ENCODE data around the gene POFUT1.

Gene POFUT1

DNA sequence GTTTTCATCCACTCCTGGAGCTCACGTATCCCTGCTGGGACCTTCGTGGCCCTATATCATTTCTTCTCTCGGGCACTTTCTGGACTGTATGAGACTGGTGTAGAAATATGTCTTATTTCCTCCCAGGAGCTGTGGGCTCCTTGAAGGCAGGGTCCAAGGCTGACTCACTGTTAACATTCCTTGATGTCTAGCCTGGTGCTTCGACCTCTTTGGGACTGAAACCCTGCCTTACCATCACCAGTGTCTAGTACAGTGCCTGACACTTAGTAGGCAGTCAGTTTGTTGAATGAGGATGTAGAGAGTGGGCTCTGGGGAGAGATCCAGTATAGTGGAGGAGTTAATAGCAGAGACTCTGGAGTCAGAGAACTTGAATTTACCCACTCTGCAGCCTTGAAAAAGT lies 23.6 kb downstream of the POFUT1 start:
- TF ChIP-seq REST (IDR thresholded peaks at IDR 0.05; ENCODE audit: insufficient read depth in 1 of 2, low read depth in 2 of 2, low read length in 2 of 2) (no peak), FOXP2 (optimal IDR thresholded peaks at IDR 0.05; ENCODE audit: borderline replicate concordance, extremely low read depth, extremely low read length, insufficient read depth) (no peak), SIN3A (IDR thresholded peaks at IDR 0.05; ENCODE audit: borderline replicate concordance, insufficient read depth, low read length) (no peak), TAF1 (IDR thresholded peaks at IDR 0.05; ENCODE audit: borderline replicate concordance, insufficient read depth, low read length) (no peak), POLR2AphosphoS5 (IDR thresholded peaks at IDR 0.05; ENCODE audit: low read depth, low read length) (no peak)

DNA sequence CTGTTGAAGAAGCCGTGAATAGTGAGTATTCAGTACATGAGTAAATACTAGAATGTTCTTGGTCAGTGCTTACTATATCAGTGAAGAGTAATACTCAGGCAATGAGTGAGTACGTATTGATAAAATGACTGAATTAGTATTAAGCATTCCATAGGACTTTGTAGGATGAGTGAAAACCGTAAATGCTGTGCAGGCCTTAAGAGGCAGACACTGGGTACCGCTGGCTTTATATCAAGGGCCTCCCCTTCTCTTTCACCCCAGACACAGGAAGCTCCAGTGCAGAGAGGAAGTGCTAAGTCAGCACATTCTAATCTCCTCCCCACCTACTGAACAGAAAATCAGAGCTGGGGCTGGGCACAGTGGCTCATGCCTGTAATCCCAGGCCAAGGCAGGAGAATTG lies 24.2 kb downstream of the POFUT1 start:
- no peak for TF ChIP-seq POLR2AphosphoS5 (IDR thresholded peaks at IDR 0.05; ENCODE audit: low read depth, low read length)
- TF ChIP-seq SIN3A (IDR thresholded peaks at IDR 0.05; ENCODE audit: borderline replicate concordance, insufficient read depth, low read length) = no peak

DNA sequence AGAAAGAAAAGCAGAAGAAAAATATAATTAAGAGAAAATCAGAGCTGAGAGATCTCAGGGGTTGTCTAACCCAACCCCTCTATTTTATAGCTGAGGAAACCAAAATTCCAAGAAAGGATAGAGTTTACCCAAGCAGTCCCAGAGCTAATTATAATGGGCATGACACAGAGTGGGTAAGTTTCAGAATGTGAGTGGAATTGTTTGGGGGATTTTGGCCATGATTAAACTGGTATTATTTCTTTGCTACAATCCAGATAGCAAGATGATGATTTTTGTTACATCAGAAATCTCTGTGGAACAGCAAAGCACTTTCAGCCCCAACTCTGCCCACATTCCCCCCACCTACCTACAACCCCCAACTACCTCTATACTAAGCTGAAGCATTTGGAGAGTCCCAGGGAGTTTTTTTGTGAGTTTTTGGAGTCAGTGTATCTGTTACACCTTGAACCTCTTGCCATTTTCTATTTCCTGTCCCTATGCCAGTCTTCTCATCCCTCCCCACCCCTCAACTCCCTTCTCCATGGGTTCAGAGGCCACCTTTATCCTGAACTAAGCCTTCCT lies 24.7 kb downstream of the POFUT1 start:
- TF ChIP-seq FOXP2 (optimal IDR thresholded peaks at IDR 0.05; ENCODE audit: borderline replicate concordance, extremely low read depth, extremely low read length, insufficient read depth) = no peak
- no peak for TF ChIP-seq POLR2AphosphoS5 (IDR thresholded peaks at IDR 0.05; ENCODE audit: low read depth, low read length)
- no peak for TF ChIP-seq SIN3A (IDR thresholded peaks at IDR 0.05; ENCODE audit: borderline replicate concordance, insufficient read depth, low read length)
- no peak for TF ChIP-seq TAF1 (IDR thresholded peaks at IDR 0.05; ENCODE audit: borderline replicate concordance, insufficient read depth, low read length)
- TF ChIP-seq REST (IDR thresholded peaks at IDR 0.05; ENCODE audit: insufficient read depth in 1 of 2, low read depth in 2 of 2, low read length in 2 of 2) = no peak

GRCh38 chr20:32233286-32233685 lies 25.6 kb downstream of the POFUT1 start:
- TF ChIP-seq TAF1 (IDR thresholded peaks at IDR 0.05; ENCODE audit: borderline replicate concordance, insufficient read depth, low read length) = no peak
- no peak for TF ChIP-seq SIN3A (IDR thresholded peaks at IDR 0.05; ENCODE audit: borderline replicate concordance, insufficient read depth, low read length)
- TF ChIP-seq REST (IDR thresholded peaks at IDR 0.05; ENCODE audit: insufficient read depth in 1 of 2, low read depth in 2 of 2, low read length in 2 of 2) = no peak
- no peak for TF ChIP-seq POLR2AphosphoS5 (IDR thresholded peaks at IDR 0.05; ENCODE audit: low read depth, low read length)
- no peak for TF ChIP-seq FOXP2 (optimal IDR thresholded peaks at IDR 0.05; ENCODE audit: borderline replicate concordance, extremely low read depth, extremely low read length, insufficient read depth)

GRCh38 chr20:32234135-32234808 lies 26.6 kb downstream of the POFUT1 start:
- TF ChIP-seq SIN3A (IDR thresholded peaks at IDR 0.05; ENCODE audit: borderline replicate concordance, insufficient read depth, low read length) (no peak), POLR2AphosphoS5 (IDR thresholded peaks at IDR 0.05; ENCODE audit: low read depth, low read length) (no peak), FOXP2 (optimal IDR thresholded peaks at IDR 0.05; ENCODE audit: borderline replicate concordance, extremely low read depth, extremely low read length, insufficient read depth) (no peak), TAF1 (IDR thresholded peaks at IDR 0.05; ENCODE audit: borderline replicate concordance, insufficient read depth, low read length) (no peak), REST (IDR thresholded peaks at IDR 0.05; ENCODE audit: insufficient read depth in 1 of 2, low read depth in 2 of 2, low read length in 2 of 2) (no peak)

Measured in PFSK-1 (cell line).